MM.1S (cell line): ENCODE data around the gene TMEM161B.

Source experiments
- CTCF ChIP-seq: fragments of 300-600 bp; sonication (generic); IDR thresholded peaks from 2 replicates; pipeline ENCODE4 v1.5.1; 2016; ENCODE audit warnings: antibody characterized with exemption, low read length, mixed read lengths
- EZH2 ChIP-seq: fragments of 300-600 bp; sonication (generic); optimal IDR thresholded peaks from 2 replicates; pipeline ENCODE3; 2017; ENCODE audit warnings: low read depth, mild to moderate bottlenecking, antibody characterized with exemption, low read length, mixed read lengths
- EZH2phosphoT487 ChIP-seq: fragments of 300-600 bp; sonication (generic); IDR thresholded peaks from 2 replicates; pipeline ENCODE4 v1.6.1; 2018; ENCODE audit warnings: antibody characterized with exemption, low read length

DNA sequence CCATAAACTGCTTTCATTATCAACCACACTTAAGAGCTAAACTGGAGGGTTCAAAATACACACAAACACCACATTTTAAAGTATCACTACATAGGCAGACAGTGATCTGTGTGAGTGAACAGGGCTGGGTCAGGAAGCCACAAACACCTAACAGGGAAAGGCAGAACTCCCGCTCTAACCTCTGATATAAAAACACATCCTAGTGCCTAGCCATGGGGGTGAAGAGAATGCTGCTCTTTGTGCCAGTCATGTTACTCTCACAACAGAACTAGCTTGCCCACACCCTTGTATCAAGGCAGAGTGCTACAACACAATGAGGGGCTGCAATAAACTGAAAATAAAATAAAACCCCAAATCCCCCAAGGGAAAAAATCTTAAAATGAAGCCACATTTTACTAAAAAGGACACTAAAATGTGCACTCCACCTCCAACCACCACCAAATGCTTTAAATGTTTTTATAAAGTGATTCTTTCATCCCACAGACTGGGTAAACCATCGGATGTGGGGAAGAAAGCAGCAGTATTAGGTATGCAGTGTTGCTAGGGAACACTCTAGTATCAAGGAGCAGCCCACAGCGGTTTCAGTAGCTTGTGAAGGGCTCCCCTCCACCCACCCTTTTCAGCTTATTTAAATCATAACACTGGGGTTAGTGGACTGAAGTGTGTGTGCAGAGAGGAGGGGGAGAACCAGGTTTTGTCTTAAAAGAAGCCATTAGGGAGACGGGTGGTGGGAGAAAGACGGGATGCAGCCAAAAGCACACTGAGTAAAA, 64.5 kb downstream of the TMEM161B start:
- no peak for TF ChIP-seq CTCF
- TF ChIP-seq EZH2 = no peak
- TF ChIP-seq EZH2phosphoT487 = no peak
